OCI-LY7 (cell line): ENCODE data around the gene CD247. TPM values are rescaled to one million over a fixed set of nuclear protein-coding genes. Genes with fewer than 3 reads are reported as not detected.

Experiments used
- BruUV-seq: library from RNA; stranded (reverse); fragments of 400-500 nt; replicated peaks from 2 replicates; lab custom pipeline; 2021; lab: Mats Ljungman, UMichigan
- CTCF ChIA-PET: fragments of 300-600 bp; sonication (Branson Sonifier 250); formaldehyde crosslinking; loops from one replicate; lab custom pipeline; 2022; ENCODE audit warnings: antibody characterized with exemption; ENCODE audit not compliant: unreplicated experiment; lab: Charles Lee
- POLR2A ChIA-PET: fragments of 300-600 bp; sonication (Branson Sonifier 250); formaldehyde crosslinking; loops from one replicate; lab custom pipeline; 2022; ENCODE audit warnings: antibody characterized with exemption; lab: Charles Lee
- DNase-seq: peaks from one replicate; pipeline ENCODE4 v3.0.0-alpha.2; 2015; ENCODE audit warnings: low spot score
- H2AFZ ChIP-seq: fragments of 200-600 bp; sonication (generic), shearing (Covaris generic); 2 replicates; pipeline ENCODE4 v1.6.1; 2014; ENCODE audit warnings: mild to moderate bottlenecking, antibody characterized with exemption, low read length, moderate library complexity
- H3K27ac ChIP-seq: fragments of 200-600 bp; sonication (generic); 2 replicates; pipeline ENCODE4 v1.5.1; 2014; ENCODE audit warnings: mixed run types, low read depth, mild to moderate bottlenecking, moderate library complexity, low read length, inconsistent platforms; ENCODE audit not compliant: poor library complexity, severe bottlenecking
- H3K36me3 ChIP-seq: fragments of 200-600 bp; sonication (generic); 2 replicates; pipeline ENCODE4 v1.6.1; 2014; ENCODE audit warnings: mild to moderate bottlenecking, antibody characterized with exemption, low read length, moderate library complexity, mixed read lengths; ENCODE audit not compliant: insufficient read depth
- H3K4me1 ChIP-seq: fragments of 200-600 bp; sonication (generic); 2 replicates; pipeline ENCODE4 v1.5.1; 2014; ENCODE audit warnings: mild to moderate bottlenecking, low read length; ENCODE audit not compliant: insufficient read depth, poor library complexity, severe bottlenecking
- H3K4me2 ChIP-seq: fragments of 200-600 bp; sonication (generic); 2 replicates; pipeline ENCODE4 v1.6.1; 2014; ENCODE audit warnings: mild to moderate bottlenecking, low read length
- H3K4me3 ChIP-seq: fragments of 200-600 bp; sonication (generic); 2 replicates; pipeline ENCODE4 v1.5.1; 2014; ENCODE audit warnings: mild to moderate bottlenecking, low read depth, low read length; ENCODE audit not compliant: poor library complexity, severe bottlenecking
- H3K79me2 ChIP-seq: fragments of 200-600 bp; sonication (generic); 2 replicates; pipeline ENCODE4 v1.6.1; 2016; ENCODE audit warnings: low read depth, mild to moderate bottlenecking, low read length, moderate library complexity, mixed read lengths; ENCODE audit not compliant: insufficient read depth
- H3K9me2 ChIP-seq: fragments of 200-600 bp; sonication (generic); 2 replicates; pipeline ENCODE4 v1.6.1; 2016; ENCODE audit warnings: mild to moderate bottlenecking, low read length, mixed read lengths; ENCODE audit not compliant: insufficient read depth
- H3K9me3 ChIP-seq: fragments of 200-600 bp; sonication (generic); 2 replicates; pipeline ENCODE4 v1.6.1; 2014; ENCODE audit warnings: mild to moderate bottlenecking, mixed run types, low read length, mixed read lengths
- H4K20me1 ChIP-seq: fragments of 200-600 bp; sonication (generic); 2 replicates; pipeline ENCODE4 v1.6.1; 2014; ENCODE audit warnings: mild to moderate bottlenecking, antibody characterized with exemption, low read length, moderate library complexity, mixed read lengths; ENCODE audit not compliant: insufficient read depth
- CTCF ChIP-seq: fragments of 200-600 bp; sonication (generic); conservative IDR thresholded peaks from 2 replicates; pipeline ENCODE4 v1.5.1; 2014; ENCODE audit warnings: mild to moderate bottlenecking, antibody characterized with exemption, low read length, moderate library complexity, mixed read lengths
- EZH2phosphoT487 ChIP-seq: fragments of 200-600 bp; sonication (generic); IDR thresholded peaks from 2 replicates; pipeline ENCODE4 v1.6.1; 2018; ENCODE audit warnings: low read depth, borderline replicate concordance, mild to moderate bottlenecking, mixed run types, antibody characterized with exemption, low read length, moderate library complexity, mixed read lengths
- intact Hi-C: fragments of 100-400 bp; cut with micrococcal nuclease; formaldehyde crosslinking; loops from one replicate; pipeline ENCODE4 v1.10.0; 2022; ENCODE audit not compliant: unreplicated experiment
- total RNA-seq, 2 experiments: library from RNA; depleted of rRNA in 1 of 2; stranded (reverse); fragments of >200 nt in 1 of 2; shearing (Covaris generic) in 1 of 2; gene quantifications; 2 replicates each; pipeline ENCODE4 v1.2.3, GENCODE V29; 2014 to 2022

CD247 gene
- total RNA-seq, 2 experiments from 2014 or later, result 1.6 to 2.2 TPM

DNA sequence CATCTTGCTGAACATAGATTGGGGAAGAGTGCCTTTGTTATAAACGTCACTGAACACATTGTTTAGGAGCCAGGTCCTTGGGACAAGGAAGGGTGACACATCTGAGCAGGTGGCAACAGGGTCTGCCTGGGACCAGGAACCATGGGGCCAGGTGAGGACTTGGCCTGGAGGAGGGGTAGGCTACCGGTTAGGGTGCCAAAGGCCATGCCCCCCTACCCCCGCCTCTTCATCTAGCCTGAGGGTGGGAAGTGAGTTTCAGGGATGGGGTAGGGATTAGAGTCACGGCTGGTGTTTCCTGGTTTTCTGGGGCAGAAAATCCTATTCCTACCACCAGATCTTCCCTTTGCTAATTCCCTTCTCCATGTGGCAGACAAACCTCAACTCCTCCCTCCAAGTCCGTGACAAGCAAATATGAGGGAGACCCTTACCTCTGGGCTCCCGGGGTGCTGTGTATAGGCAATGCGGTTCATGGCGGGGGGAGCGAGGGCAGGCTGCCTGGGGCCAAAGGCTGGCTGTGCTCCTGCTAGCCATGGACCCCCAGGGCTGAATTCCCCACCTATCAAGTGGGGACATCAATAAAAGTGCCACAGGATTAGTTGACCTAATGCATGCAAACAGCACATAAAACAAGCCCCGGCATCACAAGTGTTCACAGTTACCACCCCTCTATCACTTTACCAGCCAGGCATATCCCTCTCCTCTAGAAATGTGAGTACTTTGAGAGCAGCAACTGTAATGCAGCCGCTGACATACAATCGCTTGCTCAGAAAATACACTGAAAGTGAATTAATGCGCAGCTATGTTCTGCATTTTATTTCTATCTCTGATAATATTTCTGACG, 14.5 kb downstream of the CD247 start:
- no TSS peak for BruUV-seq
- Histone ChIP-seq H2AFZ (no peak overlapping the region), H3K9me2 (no peaks in the 10 kb centered on the region), H3K79me2 (no peaks in the 10 kb centered on the region), H3K36me3 (no peaks in the 10 kb centered on the region), H3K9me3 (no peaks in the 10 kb centered on the region), H3K4me1 (peaks cover 45% of the 10 kb centered on the region), H3K4me2 (no peak overlapping the region), H4K20me1 (no peaks in the 10 kb centered on the region), H3K27ac (no peak overlapping the region), H3K4me3 (no peak overlapping the region)
- CTCF ChIA-PET, result no interaction called here
- DNase-seq, result no peak
- TF ChIP-seq CTCF (no peak), EZH2phosphoT487 (no peak)
- intact Hi-C loops, result no loop called here
- POLR2A ChIA-PET, result interaction anchor here (1.0 to 1.7 kb wide), 3 partner anchors 15 to 56 kb away, joined by 3 to 4 read pairs (median 4); no protein-coding TSS in a partner anchor

DNA sequence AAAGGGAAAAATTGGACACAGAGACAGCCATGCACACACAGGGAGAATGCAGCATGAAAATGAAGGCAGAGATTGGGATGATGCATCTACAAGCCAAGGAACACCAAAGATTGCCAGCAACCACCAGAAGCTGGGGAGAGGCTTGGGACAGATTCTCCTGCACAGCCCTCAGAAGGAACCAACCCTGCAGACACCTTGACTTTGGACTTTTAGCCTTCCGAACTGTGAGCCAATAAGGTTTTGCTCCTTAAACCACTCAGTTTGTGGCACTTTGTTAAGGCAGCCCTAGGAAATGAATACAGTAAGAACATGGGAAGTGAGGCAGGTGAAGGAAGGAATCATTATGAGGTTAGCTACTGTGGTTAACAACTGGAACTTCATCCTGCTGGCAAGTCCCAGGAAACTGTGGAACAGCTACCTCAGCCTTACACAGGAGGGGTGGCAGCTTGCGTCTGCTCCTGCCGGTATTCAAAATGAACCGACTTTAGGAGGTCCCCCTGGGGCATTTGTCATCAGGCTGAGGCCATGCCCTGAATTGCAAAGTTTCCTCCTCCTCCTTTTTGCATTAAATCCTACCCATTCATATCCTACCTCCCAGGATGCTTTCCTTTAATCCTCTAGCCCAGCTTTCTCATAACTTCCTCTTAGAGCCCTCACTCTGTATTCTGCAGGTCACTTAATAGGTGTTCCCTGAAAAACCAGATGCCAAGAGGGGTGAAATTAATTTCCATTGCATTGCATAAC, 15.4 kb downstream of the CD247 start:
- no peak overlapping the region for H3K4me3 ChIP-seq
- no peak for TF ChIP-seq EZH2phosphoT487
- no peak for TF ChIP-seq CTCF
- CTCF ChIA-PET, result interaction anchor here (0.9 kb wide), 1 partner anchor 30 kb away, joined by 3 read pairs; no protein-coding TSS in a partner anchor
- peak overlapping the region; percentile 95; the same call in 1 of the 2 replicates for H2AFZ ChIP-seq
- H3K4me1 ChIP-seq, result peaks cover 54% of the 10 kb centered on the region
- intact Hi-C loops, result no loop called here
- H4K20me1 ChIP-seq, result no peaks in the 10 kb centered on the region
- H3K4me2 ChIP-seq, result no peak overlapping the region
- no peaks in the 10 kb centered on the region for H3K79me2 ChIP-seq
- H3K9me2 ChIP-seq, result no peaks in the 10 kb centered on the region
- no peaks in the 10 kb centered on the region for H3K9me3 ChIP-seq
- no peaks in the 10 kb centered on the region for H3K36me3 ChIP-seq
- H3K27ac ChIP-seq, result no peak overlapping the region
- DNase-seq, result no peak
- no TSS peak for BruUV-seq
- POLR2A ChIA-PET, result interaction anchor here (1.0 to 1.7 kb wide), 3 partner anchors 16 to 56 kb away, joined by 3 to 4 read pairs (median 3); no protein-coding TSS in a partner anchor
